GM19438 (cell line): ENCODE measurements around the gene DCAF5.

ENCODE experiments used
- ATAC-seq: cut with Tn5 transposase; IDR thresholded peaks from one replicate; pipeline ENCODE4 v1.9.1; 2021; ENCODE audit warnings: low read depth; ENCODE audit not compliant: unreplicated experiment

DCAF5 gene

GRCh38 chr14:69012256-69012953 lies 140.5 kb downstream of the DCAF5 start:
- no peak for ATAC-seq

DNA sequence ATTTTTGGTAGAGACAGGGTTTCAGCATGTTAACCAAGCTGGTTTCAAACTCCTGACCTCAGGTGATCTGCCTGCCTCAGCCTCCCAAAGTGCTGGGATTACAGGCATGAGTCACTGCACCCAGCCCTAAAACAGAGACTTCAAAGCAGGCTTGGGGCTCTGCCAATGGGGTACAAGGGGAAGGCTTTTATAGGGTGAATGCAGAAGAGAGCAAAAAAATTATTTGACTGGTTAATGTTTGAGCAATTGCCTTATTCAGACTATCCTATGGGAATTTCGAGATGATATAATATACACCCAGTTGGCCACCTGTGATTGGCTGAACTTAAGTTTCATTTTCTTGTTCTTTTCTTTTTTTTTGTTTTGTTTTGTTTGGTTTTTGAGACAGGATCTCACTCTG lies 142.3 kb downstream of the DCAF5 start:
- no peak for ATAC-seq

GRCh38 chr14:69008421-69008884 lies 144.5 kb downstream of the DCAF5 start:
- no peak for ATAC-seq

GRCh38 chr14:69006346-69006745 lies 146.6 kb downstream of the DCAF5 start:
- no peak for ATAC-seq

DNA sequence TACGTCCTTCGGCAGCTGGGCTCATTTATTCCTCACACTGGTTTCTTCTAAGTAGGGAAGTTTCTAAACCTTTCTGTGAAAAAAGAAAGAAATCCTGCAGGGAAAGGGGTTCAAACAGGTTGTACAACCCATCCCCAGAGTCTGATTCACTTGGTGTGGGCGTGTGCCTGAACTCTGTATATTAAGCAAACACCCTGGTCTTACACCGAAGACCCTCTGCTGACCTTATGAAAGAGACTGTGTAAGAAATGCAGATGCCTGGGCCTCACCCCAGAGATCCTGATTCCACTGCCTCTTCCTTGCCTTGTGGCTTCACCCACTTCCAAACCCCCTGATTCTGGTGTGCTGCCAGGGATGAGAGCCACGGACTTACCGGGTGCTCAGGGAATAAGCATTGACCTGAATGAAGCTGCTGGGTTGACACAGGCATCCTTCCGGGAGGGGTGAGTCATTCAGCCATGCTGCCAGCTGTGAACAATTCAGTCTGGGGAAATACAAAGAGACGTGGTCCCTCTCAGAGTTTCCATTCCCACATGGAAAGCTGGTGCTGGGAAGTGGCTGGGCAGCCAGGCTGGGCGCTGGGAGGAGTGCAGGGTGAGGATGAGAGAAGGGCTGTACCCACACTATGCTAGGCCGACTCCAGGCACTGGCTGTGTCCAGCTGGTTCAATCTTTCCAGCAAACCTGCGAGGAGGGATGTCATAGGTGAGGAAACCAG lies 147.3 kb downstream of the DCAF5 start:
- no peak for ATAC-seq

- ATAC-seq: no peak
These were observed 148.0 kb downstream of the DCAF5 start for GRCh38 chr14:69004731-69005431.

- no peak for ATAC-seq
These were observed 149.3 kb downstream of the DCAF5 start for GRCh38 chr14:69003626-69004025.

- no peak for ATAC-seq
These were observed 150.8 kb downstream of the DCAF5 start for GRCh38 chr14:69002069-69002468.

GRCh38 chr14:69001375-69001774 lies 151.5 kb downstream of the DCAF5 start:
- ATAC-seq: no peak
